Stimulated activated naive B cell treated with anti-CD40 and anti-IgM and Interleukin-4, amounts not matched to agents 10 μg/mL and 1 μg/mL and 100 μg/mL, for 72 hours (primary cell): ENCODE measurements around the gene LENG8.
A peak's percentile ranks its signal among the peaks of the same experiment; 100 is the strongest.
"Not testable (repeated sequence)": the region's sequence is repeated elsewhere in the genome, so short reads cannot be mapped to it uniquely, and the experiment has no call there.

Experiments
- ATAC-seq, 2 donors: fragments of 150-1000 bp; cut with Tn5 transposase; replicated peaks; 2 replicates each; pipeline ENCODE4 v1.10.0; 2021; ENCODE audit warnings: moderate library complexity in 1 of 2
- DNase-seq: peaks from one replicate; pipeline ENCODE4 v3.0.0; 2021
- H3K27ac Mint-ChIP-seq: one replicate; pipeline ENCODE4 v1.8.0; 2022; ENCODE audit warnings: mild to moderate bottlenecking, mixed read lengths
- H3K27me3 Mint-ChIP-seq, 2 donors: one replicate each; pipeline ENCODE4 v1.8.0; 2022; ENCODE audit warnings: mixed read lengths in 2 of 2
- H3K36me3 Mint-ChIP-seq, 2 donors: one replicate each; pipeline ENCODE4 v1.8.0; 2022; ENCODE audit warnings: mixed read lengths in 2 of 2, mild to moderate bottlenecking in 1 of 2
- H3K4me1 Mint-ChIP-seq, 2 donors: one replicate each; pipeline ENCODE4 v1.8.0; 2022; ENCODE audit warnings: mixed read lengths in 2 of 2, mild to moderate bottlenecking in 1 of 2
- H3K4me3 Mint-ChIP-seq, 2 donors: one replicate each; pipeline ENCODE4 v1.8.0; 2022; ENCODE audit warnings: mild to moderate bottlenecking in 2 of 2, mixed read lengths in 2 of 2, moderate library complexity in 1 of 2
- H3K9me3 Mint-ChIP-seq, 2 donors: one replicate each; pipeline ENCODE4 v1.8.0; 2022; ENCODE audit warnings: mixed read lengths in 2 of 2, mild to moderate bottlenecking in 1 of 2

Gene LENG8

GRCh38 chr19:54439174-54439851 is 9.7 kb upstream of the LENG8 start:
- H3K27me3 Mint-ChIP-seq, result peaks cover 0 to 2% of the 10 kb centered on the region in 2 donors

GRCh38 chr19:54440641-54441040 is 8.4 kb upstream of the LENG8 start:
- no peaks in the 10 kb centered on the region for H3K9me3 Mint-ChIP-seq
- peaks cover 11 to 18% of the 10 kb centered on the region in 2 donors for H3K4me1 Mint-ChIP-seq
- H3K36me3 Mint-ChIP-seq, result peaks cover 23 to 41% of the 10 kb centered on the region in 2 donors
- DNase-seq (no peak), ATAC-seq (no peak)
- no peaks in the 10 kb centered on the region for H3K27me3 Mint-ChIP-seq
- no peak overlapping the region for H3K27ac Mint-ChIP-seq
- H3K4me3 Mint-ChIP-seq, result no peak overlapping the region

More at GRCh38 chr19:54439174-54439851, 9.7 kb upstream of the LENG8 start:
- DNase-seq, result no peak
- no peak overlapping the region for H3K4me3 Mint-ChIP-seq
- peak; percentile 69 to 76 for ATAC-seq
- no peak overlapping the region for H3K27ac Mint-ChIP-seq
- H3K4me1 Mint-ChIP-seq, result peaks cover 14 to 25% of the 10 kb centered on the region in 2 donors
- H3K36me3 Mint-ChIP-seq, result peaks cover 20 to 39% of the 10 kb centered on the region in 2 donors
- no peaks in the 10 kb centered on the region for H3K9me3 Mint-ChIP-seq

GRCh38 chr19:54444737-54445136 is 4.3 kb upstream of the LENG8 start:
- no peak overlapping the region for H3K4me3 Mint-ChIP-seq
- no peaks in the 10 kb centered on the region for H3K27me3 Mint-ChIP-seq
- no peak for ATAC-seq
- no peaks in the 10 kb centered on the region for H3K9me3 Mint-ChIP-seq
- DNase-seq, result no peak
- no peak overlapping the region for H3K27ac Mint-ChIP-seq
- H3K36me3 Mint-ChIP-seq, result peaks cover 28 to 36% of the 10 kb centered on the region in 2 donors
- peaks cover 10 to 17% of the 10 kb centered on the region in 2 donors for H3K4me1 Mint-ChIP-seq

GRCh38 chr19:54446349-54446748 is 2.6 kb upstream of the LENG8 start:
- H3K27ac Mint-ChIP-seq, DNase-seq, H3K27me3 Mint-ChIP-seq, ATAC-seq, H3K4me3 Mint-ChIP-seq, H3K9me3 Mint-ChIP-seq: not testable (repeated sequence)
- H3K36me3 Mint-ChIP-seq, result peaks cover 40 to 50% of the 10 kb centered on the region in 2 donors
- peaks cover 21 to 32% of the 10 kb centered on the region in 2 donors for H3K4me1 Mint-ChIP-seq

- H3K9me3 Mint-ChIP-seq, result no peaks in the 10 kb centered on the region
- peak overlapping the region; percentile 94 to 99 for H3K4me3 Mint-ChIP-seq
- DNase-seq (no peak), ATAC-seq (peak; percentile 24 to 25)
- peaks cover 24 to 39% of the 10 kb centered on the region in 2 donors for H3K4me1 Mint-ChIP-seq
- H3K27me3 Mint-ChIP-seq, result no peaks in the 10 kb centered on the region
- peaks cover 43 to 44% of the 10 kb centered on the region in 2 donors for H3K36me3 Mint-ChIP-seq
- peak overlapping the region; percentile 100 for H3K27ac Mint-ChIP-seq
Observed at GRCh38 chr19:54448040-54448773, 792 bp upstream of the LENG8 start.

GRCh38 chr19:54449701-54450069 is 686 bp downstream of the LENG8 start:
- ATAC-seq (no peak), DNase-seq (no peak)
- Mint-ChIP-seq H3K4me3 (peak overlapping the region; percentile 94 to 99), H3K4me1 (peaks cover 24 to 46% of the 10 kb centered on the region in 2 donors), H3K27ac (peak overlapping the region; percentile 100), H3K9me3 (no peaks in the 10 kb centered on the region), H3K27me3 (no peaks in the 10 kb centered on the region), H3K36me3 (peaks cover 45 to 50% of the 10 kb centered on the region in 2 donors)

GRCh38 chr19:54451331-54451871 is 2.4 kb downstream of the LENG8 start:
- ATAC-seq (no peak), DNase-seq (no peak)
- H3K4me3 Mint-ChIP-seq, result peak overlapping the region; percentile 94 to 99
- H3K27me3 Mint-ChIP-seq, result no peaks in the 10 kb centered on the region
- peak overlapping the region; percentile 93 for H3K27ac Mint-ChIP-seq
- H3K4me1 Mint-ChIP-seq, result peaks cover 24 to 46% of the 10 kb centered on the region in 2 donors
- peaks cover 51 to 60% of the 10 kb centered on the region in 2 donors for H3K36me3 Mint-ChIP-seq
- no peaks in the 10 kb centered on the region for H3K9me3 Mint-ChIP-seq

- no peak for DNase-seq
- Mint-ChIP-seq H3K36me3 (peaks cover 51 to 65% of the 10 kb centered on the region in 2 donors), H3K4me3 (no peak overlapping the region), H3K27ac (no peak overlapping the region), H3K9me3 (no peaks in the 10 kb centered on the region), H3K4me1 (peaks cover 24 to 43% of the 10 kb centered on the region in 2 donors), H3K27me3 (no peaks in the 10 kb centered on the region)
- ATAC-seq, result no peak
Observed at GRCh38 chr19:54451997-54452396, 3.0 kb downstream of the LENG8 start.

- H3K9me3 Mint-ChIP-seq, result no peaks in the 10 kb centered on the region
- no peak for DNase-seq
- no peaks in the 10 kb centered on the region for H3K27me3 Mint-ChIP-seq
- H3K36me3 Mint-ChIP-seq, result peaks cover 51 to 70% of the 10 kb centered on the region in 2 donors
- peaks cover 24 to 40% of the 10 kb centered on the region in 2 donors for H3K4me1 Mint-ChIP-seq
- ATAC-seq, result no peak
- H3K27ac Mint-ChIP-seq, result no peak overlapping the region
- no peak overlapping the region for H3K4me3 Mint-ChIP-seq
Observed at GRCh38 chr19:54452626-54453025, 3.6 kb downstream of the LENG8 start.

GRCh38 chr19:54453921-54454780 is 5.2 kb downstream of the LENG8 start:
- H3K9me3 Mint-ChIP-seq, result no peaks in the 10 kb centered on the region
- peaks cover 32 to 50% of the 10 kb centered on the region in 2 donors for H3K4me1 Mint-ChIP-seq
- H3K36me3 Mint-ChIP-seq, result peaks cover 57 to 74% of the 10 kb centered on the region in 2 donors
- no peak for DNase-seq
- no peak overlapping the region for H3K4me3 Mint-ChIP-seq
- H3K27ac Mint-ChIP-seq, result peak overlapping the region; percentile 20
- no peak for ATAC-seq
- no peaks in the 10 kb centered on the region for H3K27me3 Mint-ChIP-seq

GRCh38 chr19:54454781-54455675 is 6.0 kb downstream of the LENG8 start:
- Mint-ChIP-seq H3K4me3 (no peak overlapping the region), H3K27ac (no peak overlapping the region), H3K4me1 (peaks cover 33 to 54% of the 10 kb centered on the region in 2 donors), H3K27me3 (no peaks in the 10 kb centered on the region), H3K36me3 (peaks cover 58 to 77% of the 10 kb centered on the region in 2 donors), H3K9me3 (no peaks in the 10 kb centered on the region)
- no peak for DNase-seq
- ATAC-seq, result no peak

- peaks cover 28 to 51% of the 10 kb centered on the region in 2 donors for H3K4me1 Mint-ChIP-seq
- H3K27ac Mint-ChIP-seq, result no peak overlapping the region
Observed at GRCh38 chr19:54455786-54456422, 6.9 kb downstream of the LENG8 start.

More at GRCh38 chr19:54455786-54456422, 6.9 kb downstream of the LENG8 start:
- H3K4me3 Mint-ChIP-seq, result peak overlapping the region in 1 of 2 donors; percentile 32
- H3K36me3 Mint-ChIP-seq, result peaks cover 55 to 71% of the 10 kb centered on the region in 2 donors
- DNase-seq, result no peak
- H3K27me3 Mint-ChIP-seq, result no peaks in the 10 kb centered on the region
- ATAC-seq, result no peak
- H3K9me3 Mint-ChIP-seq, result no peaks in the 10 kb centered on the region
